ENCODE data around the gene PYGM. TPM values are rescaled to one million over a fixed set of nuclear protein-coding genes. Genes with fewer than 3 reads are reported as not detected.

PYGM gene
- total RNA-seq, 2 experiments from 2014 or later, result 2.2 TPM

GRCh38 chr11:64774144-64774543, 14.4 kb upstream of the PYGM start:
- TF ChIP-seq EZH2phosphoT487 (IDR thresholded peaks at IDR 0.05; ENCODE audit: borderline replicate concordance, low read depth, low read length), result no peak
- no peak for TF ChIP-seq CTCF (conservative IDR thresholded peaks at IDR 0.05; ENCODE audit: low read length)
- Histone ChIP-seq H3K79me2 (ENCODE audit: insufficient read depth, low read depth, low read length) (peaks cover 84% of the 10 kb centered on the region), H2AFZ (ENCODE audit: low read length) (no peak overlapping the region), H3K36me3 (ENCODE audit: insufficient read depth, low read length) (peaks cover 84% of the 10 kb centered on the region), H3K9me3 (ENCODE audit: low read length) (no peaks in the 10 kb centered on the region), H3K9me2 (ENCODE audit: insufficient read depth, low read length) (no peaks in the 10 kb centered on the region), H3K27ac (ENCODE audit: low read depth, low read length, poor library complexity, severe bottlenecking) (peak overlapping the region; percentile 84), H3K4me3 (ENCODE audit: low read depth, low read length, poor library complexity, severe bottlenecking) (no peak overlapping the region), H4K20me1 (ENCODE audit: insufficient read depth, low read length) (peaks cover 78% of the 10 kb centered on the region), H3K4me1 (ENCODE audit: insufficient read depth, low read length, poor library complexity, severe bottlenecking) (peaks cover 61% of the 10 kb centered on the region), H3K4me2 (ENCODE audit: low read length) (peak overlapping the region; percentile 21)
- POLR2A ChIA-PET, result interaction anchor here (1.1 kb wide), 1 partner anchor 12 kb away, joined by 3 read pairs; no protein-coding TSS in a partner anchor
- DNase-seq (ENCODE audit: low spot score), result no peak
- intact Hi-C loops (cut with micrococcal nuclease; ENCODE audit: unreplicated experiment), result loop anchor here (10.0 kb wide), 1 partner anchor 341 kb away; the partner anchor contains the start of genes TM7SF2 and ZNHIT2
- BruUV-seq (replicated peaks), result no TSS peak
- CTCF ChIA-PET (ENCODE audit: unreplicated experiment), result no interaction called here

- no peak for TF ChIP-seq EZH2phosphoT487 (IDR thresholded peaks at IDR 0.05; ENCODE audit: borderline replicate concordance, low read depth, low read length)
- no peak for TF ChIP-seq CTCF (conservative IDR thresholded peaks at IDR 0.05; ENCODE audit: low read length)
- H3K4me3 ChIP-seq (ENCODE audit: low read depth, low read length, poor library complexity, severe bottlenecking), result peak overlapping the region; percentile 47
Measured at GRCh38 chr11:64772303-64773018, 12.7 kb upstream of the PYGM start.

More at GRCh38 chr11:64772303-64773018, 12.7 kb upstream of the PYGM start:
- peak overlapping the region; percentile 84 for H3K27ac ChIP-seq (ENCODE audit: low read depth, low read length, poor library complexity, severe bottlenecking)
- no peak overlapping the region for H2AFZ ChIP-seq (ENCODE audit: low read length)
- DNase-seq (ENCODE audit: low spot score), result peak; percentile 61
- peaks cover 100% of the 10 kb centered on the region for H3K36me3 ChIP-seq (ENCODE audit: insufficient read depth, low read length)
- H3K9me3 ChIP-seq (ENCODE audit: low read length), result no peaks in the 10 kb centered on the region
- BruUV-seq (replicated peaks), result no TSS peak
- H3K4me1 ChIP-seq (ENCODE audit: insufficient read depth, low read length, poor library complexity, severe bottlenecking), result peaks cover 65% of the 10 kb centered on the region
- peak overlapping the region; percentile 70 for H3K4me2 ChIP-seq (ENCODE audit: low read length)
- H3K79me2 ChIP-seq (ENCODE audit: insufficient read depth, low read depth, low read length), result peaks cover 95% of the 10 kb centered on the region
- intact Hi-C loops (cut with micrococcal nuclease; ENCODE audit: unreplicated experiment), result loop anchor here (10.0 kb wide), 1 partner anchor 342 kb away; the partner anchor contains the start of genes TM7SF2 and ZNHIT2
- POLR2A ChIA-PET, result interaction anchor here (0.6 to 3.2 kb wide), 9 partner anchors 9 to 463 kb away, joined by 3 to 15 read pairs (median 4); partner anchors contain the start of genes PYGM and RASGRP2
- peaks cover 84% of the 10 kb centered on the region for H4K20me1 ChIP-seq (ENCODE audit: insufficient read depth, low read length)
- CTCF ChIA-PET (ENCODE audit: unreplicated experiment), result interaction anchor here (2.3 kb wide), 1 partner anchor 28 kb away, joined by 6 read pairs; the partner anchor contains the start of gene RASGRP2
- H3K9me2 ChIP-seq (ENCODE audit: insufficient read depth, low read length), result no peaks in the 10 kb centered on the region

Data from OCI-LY7 (cell line).